Activated naive CD4-positive, alpha-beta T cell treated with anti-CD3 and anti-CD28 coated beads, Interleukin-2, amount 50 U/mL, for 24 hours (primary cell): Measurements from ENCODE around the gene RBM19.
"Not testable (repeated sequence)": the region's sequence is repeated elsewhere in the genome, so short reads cannot be mapped to it uniquely, and the experiment has no call there.

Experiments
- H3K27ac Mint-ChIP-seq: one replicate; pipeline ENCODE4 v1.8.0; 2021; ENCODE audit warnings: mild to moderate bottlenecking, mixed read lengths
- H3K27me3 Mint-ChIP-seq: one replicate; pipeline ENCODE4 v1.8.0; 2021; ENCODE audit warnings: mixed read lengths
- H3K36me3 Mint-ChIP-seq: one replicate; pipeline ENCODE4 v1.8.0; 2021; ENCODE audit warnings: mixed read lengths
- H3K4me1 Mint-ChIP-seq: one replicate; pipeline ENCODE4 v1.8.0; 2021; ENCODE audit warnings: mixed read lengths
- H3K4me3 Mint-ChIP-seq: one replicate; pipeline ENCODE4 v1.8.0; 2021; ENCODE audit warnings: mild to moderate bottlenecking, mixed read lengths
- H3K9me3 Mint-ChIP-seq: one replicate; pipeline ENCODE4 v1.8.0; 2021; ENCODE audit warnings: mixed read lengths

Gene RBM19

GRCh38 chr12:113994051-113994450, 27.9 kb upstream of the RBM19 start:
- Mint-ChIP-seq H3K9me3 (no peaks in the 10 kb centered on the region), H3K27ac (no peak overlapping the region), H3K36me3 (no peaks in the 10 kb centered on the region), H3K4me3 (no peak overlapping the region), H3K4me1 (no peaks in the 10 kb centered on the region), H3K27me3 (peaks cover 36% of the 10 kb centered on the region)

GRCh38 chr12:113992751-113993150, 26.6 kb upstream of the RBM19 start:
- H3K27ac Mint-ChIP-seq, H3K4me3 Mint-ChIP-seq, H3K36me3 Mint-ChIP-seq, H3K4me1 Mint-ChIP-seq, H3K9me3 Mint-ChIP-seq: not testable (repeated sequence)
- peaks cover 39% of the 10 kb centered on the region for H3K27me3 Mint-ChIP-seq

GRCh38 chr12:113991224-113992044, 25.3 kb upstream of the RBM19 start:
- peaks cover 38% of the 10 kb centered on the region for H3K27me3 Mint-ChIP-seq
- H3K27ac Mint-ChIP-seq = no peak overlapping the region

DNA sequence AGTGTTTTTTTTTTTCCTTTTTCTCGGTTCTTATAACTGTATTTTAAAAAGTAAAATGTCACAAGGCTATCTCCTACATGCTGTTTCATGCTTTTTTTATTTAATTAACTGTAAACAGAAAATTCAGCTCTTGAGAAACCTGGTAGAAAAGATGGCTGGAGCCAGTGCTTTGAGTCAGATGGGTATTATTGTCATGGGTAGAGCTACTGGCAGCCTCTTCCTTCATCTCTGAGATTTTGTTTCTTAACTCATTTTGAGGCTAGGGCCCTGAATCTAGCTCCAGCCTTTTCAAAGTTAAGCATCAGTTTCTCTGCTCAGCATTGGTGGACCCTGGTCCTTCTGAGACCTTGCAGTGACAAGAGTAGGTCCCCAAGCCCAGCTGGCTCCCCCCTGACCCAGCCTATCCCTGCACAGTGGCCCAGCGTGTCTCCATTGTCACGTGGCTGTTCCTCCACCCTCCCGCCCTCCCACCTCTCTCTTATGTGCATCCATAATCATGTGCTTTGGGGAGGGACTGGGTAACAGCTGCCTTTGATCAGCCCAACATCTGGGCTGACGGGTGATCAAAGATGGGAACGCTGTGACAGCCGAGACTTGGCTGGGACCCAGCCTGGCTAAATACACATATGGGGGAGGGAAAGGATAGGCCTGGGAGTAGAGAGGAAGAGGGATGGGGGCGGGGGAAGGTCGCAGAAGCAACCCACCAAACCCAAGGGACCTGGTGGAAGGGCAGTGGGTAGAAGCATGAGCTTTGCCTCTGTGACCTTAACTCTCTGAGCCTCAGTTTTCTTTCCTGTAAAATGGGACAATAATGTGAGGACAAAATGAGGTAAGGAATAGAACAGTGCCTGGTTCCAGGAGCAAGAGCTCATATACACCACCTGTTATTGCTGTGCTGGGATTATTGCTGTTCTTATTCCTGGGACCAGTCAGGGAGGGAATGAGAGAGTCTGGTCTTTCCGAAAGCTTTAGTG, 24.4 kb upstream of the RBM19 start:
- Mint-ChIP-seq H3K27ac (no peak overlapping the region), H3K4me1 (no peaks in the 10 kb centered on the region)

More at GRCh38 chr12:113991224-113992044, 25.3 kb upstream of the RBM19 start:
- no peak overlapping the region for H3K4me3 Mint-ChIP-seq
- H3K4me1 Mint-ChIP-seq = no peaks in the 10 kb centered on the region
- H3K36me3 Mint-ChIP-seq = no peaks in the 10 kb centered on the region
- H3K9me3 Mint-ChIP-seq = no peaks in the 10 kb centered on the region

DNA sequence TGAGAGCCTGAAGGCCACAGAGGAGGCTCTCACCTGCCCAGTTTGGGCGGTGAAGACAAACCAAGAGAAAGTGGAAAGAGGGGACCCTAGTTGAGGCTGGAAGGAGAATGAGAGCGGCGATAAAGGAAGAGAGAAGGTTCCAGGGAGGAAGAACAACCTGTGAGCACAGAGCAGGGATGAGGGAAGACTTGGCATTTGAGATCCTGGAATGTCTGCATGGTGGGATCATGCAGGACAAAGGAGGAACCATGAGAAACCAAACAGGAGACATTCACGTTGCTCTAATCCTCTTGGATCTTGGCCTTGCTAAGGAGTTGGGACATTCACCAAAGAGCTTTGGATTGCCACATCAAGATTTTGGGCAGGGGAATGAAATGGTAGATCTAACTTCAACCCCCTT, 22.9 kb upstream of the RBM19 start:
- Mint-ChIP-seq H3K27me3 (peaks cover 31% of the 10 kb centered on the region), H3K27ac (no peak overlapping the region), H3K4me3 (no peak overlapping the region), H3K36me3 (no peaks in the 10 kb centered on the region), H3K9me3 (no peaks in the 10 kb centered on the region), H3K4me1 (no peaks in the 10 kb centered on the region)

More for the DNA sequence above, 24.4 kb upstream of the RBM19 start:
- Mint-ChIP-seq H3K36me3 (no peaks in the 10 kb centered on the region), H3K27me3 (peaks cover 38% of the 10 kb centered on the region), H3K9me3 (no peaks in the 10 kb centered on the region), H3K4me3 (no peak overlapping the region)

DNA sequence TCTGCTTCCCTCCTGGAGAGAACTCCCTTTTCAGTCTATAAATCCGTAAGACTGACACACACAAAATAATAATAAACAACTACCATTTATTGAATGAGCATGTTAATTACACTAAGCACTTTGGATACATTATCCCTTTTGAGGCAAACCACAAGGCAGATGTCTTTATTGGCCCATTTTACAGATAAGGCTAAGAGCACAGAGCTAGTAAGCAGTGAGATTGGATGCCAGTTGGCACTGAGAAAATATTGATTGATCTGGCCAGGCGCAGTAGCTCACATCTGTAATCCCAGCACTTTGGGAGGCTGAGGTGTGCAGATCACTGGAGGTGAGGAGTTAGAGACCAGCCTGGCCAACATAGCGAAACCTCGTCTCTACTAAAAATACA, 21.9 kb upstream of the RBM19 start:
- H3K9me3 Mint-ChIP-seq = no peaks in the 10 kb centered on the region
- peaks cover 32% of the 10 kb centered on the region for H3K27me3 Mint-ChIP-seq

GRCh38 chr12:113987261-113988063, 21.3 kb upstream of the RBM19 start:
- Mint-ChIP-seq H3K27ac (no peak overlapping the region), H3K9me3 (no peaks in the 10 kb centered on the region), H3K4me3 (no peak overlapping the region), H3K36me3 (no peaks in the 10 kb centered on the region), H3K27me3 (peaks cover 28% of the 10 kb centered on the region), H3K4me1 (no peaks in the 10 kb centered on the region)

More for the DNA sequence above, 21.9 kb upstream of the RBM19 start:
- Mint-ChIP-seq H3K36me3 (no peaks in the 10 kb centered on the region), H3K4me3 (no peak overlapping the region), H3K27ac (no peak overlapping the region), H3K4me1 (no peaks in the 10 kb centered on the region)

DNA sequence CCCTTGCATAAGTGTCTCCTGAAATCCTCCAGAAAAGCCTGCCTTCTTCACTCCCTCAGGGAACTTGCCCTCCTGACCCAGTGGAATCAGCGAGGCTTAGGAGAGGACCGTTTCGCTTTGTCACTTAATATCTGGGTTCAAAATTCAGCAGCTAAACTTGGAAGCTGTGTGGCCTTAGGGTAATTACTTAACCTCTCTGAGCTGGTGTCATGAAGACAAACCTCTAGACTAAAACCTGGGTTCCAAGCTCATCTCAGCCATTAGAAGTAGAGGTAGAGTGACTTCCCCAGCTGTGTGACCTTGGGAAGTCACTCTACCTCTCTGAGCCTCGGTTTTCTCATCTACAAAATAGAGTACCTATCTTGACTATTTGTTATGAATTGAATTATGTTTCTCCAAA, 18.3 kb upstream of the RBM19 start:
- H3K27me3 Mint-ChIP-seq = peaks cover 28% of the 10 kb centered on the region
- H3K9me3 Mint-ChIP-seq = no peaks in the 10 kb centered on the region
- H3K27ac Mint-ChIP-seq = no peak overlapping the region
- no peaks in the 10 kb centered on the region for H3K4me1 Mint-ChIP-seq
- H3K4me3 Mint-ChIP-seq = no peak overlapping the region
- no peaks in the 10 kb centered on the region for H3K36me3 Mint-ChIP-seq

- no peaks in the 10 kb centered on the region for H3K9me3 Mint-ChIP-seq
- no peaks in the 10 kb centered on the region for H3K36me3 Mint-ChIP-seq
- no peaks in the 10 kb centered on the region for H3K4me1 Mint-ChIP-seq
- H3K27ac Mint-ChIP-seq = no peak overlapping the region
- H3K4me3 Mint-ChIP-seq = no peak overlapping the region
- H3K27me3 Mint-ChIP-seq = peaks cover 26% of the 10 kb centered on the region
These were observed 17.8 kb upstream of the RBM19 start for GRCh38 chr12:113983777-113984448.

GRCh38 chr12:113983265-113983664, 17.1 kb upstream of the RBM19 start:
- no peak overlapping the region for H3K4me3 Mint-ChIP-seq
- no peak overlapping the region for H3K27ac Mint-ChIP-seq
- H3K36me3 Mint-ChIP-seq = no peaks in the 10 kb centered on the region
- no peaks in the 10 kb centered on the region for H3K4me1 Mint-ChIP-seq
- peaks cover 27% of the 10 kb centered on the region for H3K27me3 Mint-ChIP-seq
- H3K9me3 Mint-ChIP-seq = no peaks in the 10 kb centered on the region

DNA sequence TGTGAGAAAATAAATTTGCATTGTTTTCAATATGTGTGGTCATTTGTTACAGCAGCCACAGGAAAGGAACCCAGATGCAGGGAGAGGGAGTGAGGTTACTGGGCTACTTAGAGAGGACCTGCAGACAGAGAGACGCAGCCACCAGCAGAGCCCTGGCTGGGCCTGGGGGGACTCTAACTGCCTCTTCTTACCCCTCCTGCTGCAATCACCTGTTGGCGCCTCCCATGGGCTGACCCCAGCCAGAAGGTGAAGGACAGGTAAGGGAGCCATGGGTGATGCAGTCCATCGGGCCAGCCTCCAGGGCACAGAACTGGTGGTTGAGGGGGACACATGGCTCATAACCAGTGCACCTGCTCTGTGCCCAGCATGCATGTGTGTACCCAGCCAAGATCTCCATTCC, 15.8 kb upstream of the RBM19 start:
- Mint-ChIP-seq H3K4me1 (no peaks in the 10 kb centered on the region), H3K27ac (no peak overlapping the region), H3K4me3 (no peak overlapping the region), H3K36me3 (no peaks in the 10 kb centered on the region), H3K9me3 (no peaks in the 10 kb centered on the region), H3K27me3 (peaks cover 24% of the 10 kb centered on the region)

GRCh38 chr12:113980537-113981337, 14.6 kb upstream of the RBM19 start:
- Mint-ChIP-seq H3K27me3 (peaks cover 23% of the 10 kb centered on the region), H3K27ac (no peak overlapping the region), H3K9me3 (no peaks in the 10 kb centered on the region), H3K4me1 (no peaks in the 10 kb centered on the region), H3K4me3 (no peak overlapping the region), H3K36me3 (no peaks in the 10 kb centered on the region)

DNA sequence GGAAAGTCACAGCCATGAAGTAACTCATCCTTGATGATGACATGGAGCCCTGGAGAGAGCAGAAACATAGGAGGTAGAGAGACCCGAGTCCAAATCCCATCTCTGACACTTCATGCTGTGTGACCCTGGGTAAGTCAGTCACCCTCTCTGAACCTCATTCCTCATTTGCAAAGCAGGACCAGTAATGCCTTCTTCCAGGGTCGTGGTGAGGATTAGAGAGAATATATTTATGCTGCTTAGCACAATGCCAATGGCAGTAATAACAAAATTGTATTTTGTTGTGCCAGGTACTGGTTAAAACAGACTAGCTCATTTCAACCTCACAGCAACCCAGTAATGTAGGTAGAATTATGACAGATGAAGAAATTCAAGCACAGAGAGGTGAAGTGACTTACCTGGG, 13.9 kb upstream of the RBM19 start:
- H3K27me3 Mint-ChIP-seq = peaks cover 24% of the 10 kb centered on the region
- no peaks in the 10 kb centered on the region for H3K9me3 Mint-ChIP-seq
- no peak overlapping the region for H3K4me3 Mint-ChIP-seq
- no peaks in the 10 kb centered on the region for H3K4me1 Mint-ChIP-seq
- no peaks in the 10 kb centered on the region for H3K36me3 Mint-ChIP-seq
- H3K27ac Mint-ChIP-seq = no peak overlapping the region

GRCh38 chr12:113978080-113978479, 12.0 kb upstream of the RBM19 start:
- Mint-ChIP-seq H3K9me3 (no peaks in the 10 kb centered on the region), H3K27ac (no peak overlapping the region), H3K36me3 (no peaks in the 10 kb centered on the region), H3K27me3 (peaks cover 33% of the 10 kb centered on the region), H3K4me1 (no peaks in the 10 kb centered on the region), H3K4me3 (no peak overlapping the region)
